Measurements from ENCODE around the gene TPCN2.

The TPCN2 gene

DNA sequence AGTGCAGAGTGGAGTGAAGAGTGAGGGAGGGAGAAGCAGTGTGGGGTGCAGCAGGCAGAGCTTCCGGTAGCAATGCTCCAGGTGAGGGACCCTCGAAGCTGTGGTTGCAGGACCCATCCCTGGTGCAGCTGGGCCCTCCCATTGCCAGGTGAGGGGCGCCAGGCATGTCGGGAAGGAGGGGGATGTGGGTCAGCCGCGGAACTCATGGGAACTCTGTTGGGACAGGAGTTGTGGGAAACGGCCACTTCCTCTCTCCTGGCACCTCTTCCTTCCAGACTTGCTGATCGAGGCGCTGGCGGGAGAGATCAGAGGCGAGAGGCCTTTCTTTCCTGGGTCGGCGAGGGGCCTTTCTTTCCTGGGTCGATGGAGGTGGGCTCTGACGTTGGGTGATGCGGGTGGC, 48.5 kb downstream of the TPCN2 start:
- DNase-seq, result no peak

- DNase-seq, result no peak
Measured at GRCh38 chr11:69099180-69099579, 50.4 kb downstream of the TPCN2 start.

DNA sequence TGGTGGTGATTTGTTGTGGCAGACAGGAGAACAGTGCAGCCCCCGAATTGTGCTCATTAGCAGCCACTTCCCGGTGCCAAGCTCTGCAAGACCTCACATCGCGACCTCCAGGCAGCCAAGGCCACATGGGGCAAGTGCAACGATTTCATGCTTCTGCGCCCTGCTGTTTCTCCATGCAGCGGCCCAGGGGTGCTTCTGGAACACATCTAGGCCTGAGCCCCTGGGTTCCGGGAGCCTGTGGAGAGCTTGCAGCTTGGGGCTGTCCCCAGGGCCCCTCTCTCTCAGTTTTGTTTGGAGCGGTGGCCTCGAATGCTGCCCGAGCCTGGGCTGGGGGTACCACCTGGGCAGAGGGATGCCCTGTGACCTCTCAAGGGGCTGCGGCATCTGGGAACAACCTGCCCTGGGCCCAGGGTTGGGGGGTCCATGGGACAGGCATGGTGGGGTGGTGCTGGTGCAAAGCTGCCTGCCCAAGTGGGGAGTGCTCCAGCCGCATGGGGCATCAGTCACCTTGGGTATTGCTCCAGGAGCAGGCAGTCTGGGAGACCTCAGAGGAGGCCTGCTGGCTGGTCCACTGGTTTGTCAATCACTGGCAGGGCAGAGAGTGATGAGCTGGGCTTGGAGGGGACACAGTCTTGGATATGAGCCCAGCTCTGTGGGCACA, 51.9 kb downstream of the TPCN2 start:
- DNase-seq, result no peak

GRCh38 chr11:69101115-69101791, 52.5 kb downstream of the TPCN2 start:
- DNase-seq, result peak; percentile 77

DNA sequence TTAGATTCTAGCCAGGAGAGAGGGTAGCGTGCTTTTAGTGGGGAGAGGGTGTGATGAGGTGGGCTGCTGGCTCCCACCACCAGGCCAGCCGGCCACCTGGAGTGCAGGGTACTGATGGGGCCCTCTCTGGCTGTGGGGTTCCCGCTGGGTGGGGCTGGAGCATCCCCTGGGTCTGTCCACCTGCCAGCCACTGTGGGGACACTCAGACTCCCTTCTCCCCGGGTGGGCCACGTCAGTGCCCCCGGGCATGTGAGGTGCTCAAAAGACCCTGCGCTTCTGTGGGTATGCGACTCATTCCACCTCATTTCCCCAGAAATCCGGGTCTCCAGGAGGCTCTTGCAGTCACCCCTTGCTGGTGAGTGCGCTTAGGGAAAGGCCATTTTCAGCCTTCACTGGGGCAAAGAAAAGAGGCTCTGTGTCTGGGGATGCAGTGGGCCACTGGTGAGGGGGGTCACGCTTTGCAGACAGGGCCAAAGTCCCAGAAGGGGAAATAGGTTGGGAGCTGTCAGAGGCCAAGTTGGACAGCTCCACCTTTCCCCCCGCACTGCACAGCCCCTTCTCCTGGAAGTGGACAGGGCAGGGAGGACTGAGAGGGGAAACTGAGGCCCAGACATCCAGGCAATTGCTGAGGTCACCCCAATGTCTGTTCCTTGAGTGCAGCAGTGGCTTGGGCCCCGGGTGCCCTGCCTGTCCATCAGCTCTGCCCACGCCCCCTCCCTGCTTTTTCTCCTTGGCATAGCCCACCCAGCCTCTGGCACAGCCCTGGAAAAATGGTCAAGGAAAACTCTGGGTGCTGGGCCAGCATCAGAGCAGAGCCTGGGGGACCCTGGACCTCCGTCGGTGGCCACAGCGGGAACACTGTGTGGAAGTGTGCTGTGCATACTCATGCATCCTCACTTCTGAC, 53.3 kb downstream of the TPCN2 start:
- no peak for DNase-seq

GRCh38 chr11:69102732-69103615, 54.2 kb downstream of the TPCN2 start:
- DNase-seq, result no peak

- no peak for DNase-seq
Measured at GRCh38 chr11:69104212-69104855, 55.6 kb downstream of the TPCN2 start.

GRCh38 chr11:69104856-69105395, 56.2 kb downstream of the TPCN2 start:
- DNase-seq, result no peak

DNA sequence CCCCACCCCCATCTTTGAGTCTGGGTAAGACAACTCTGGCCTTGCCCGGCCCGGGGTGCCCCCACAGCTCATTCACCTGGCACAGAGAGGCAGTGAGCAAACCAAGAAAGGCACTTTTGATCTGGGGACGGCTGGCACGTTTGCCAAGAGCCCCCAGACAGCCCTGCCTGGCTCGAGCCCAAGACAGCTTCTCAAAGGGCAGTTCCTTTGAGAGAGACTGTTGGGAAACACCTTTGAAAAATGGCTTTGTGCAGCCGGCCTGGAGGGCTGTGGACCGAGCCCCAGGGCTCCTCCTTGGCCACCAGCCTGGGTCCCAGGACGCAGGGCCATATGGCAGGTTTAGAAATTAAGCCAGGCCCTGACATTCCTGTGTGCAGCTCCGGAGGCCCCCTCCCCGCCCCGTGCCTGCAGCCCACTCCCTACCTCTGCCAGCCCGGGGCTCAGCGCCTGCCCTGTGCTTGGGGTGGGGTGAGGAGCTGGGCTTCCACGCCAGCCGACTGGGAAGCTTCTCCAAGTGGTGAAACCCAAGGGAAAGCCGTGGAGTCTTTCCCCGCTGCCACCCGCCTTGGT, 56.8 kb downstream of the TPCN2 start:
- no peak for DNase-seq

- DNase-seq, result no peak
Measured at GRCh38 chr11:69106031-69106811, 57.5 kb downstream of the TPCN2 start.

- no peak for DNase-seq
Measured at GRCh38 chr11:69107413-69107812, 58.7 kb downstream of the TPCN2 start.

- no peak for DNase-seq
Measured at GRCh38 chr11:69108030-69108429, 59.3 kb downstream of the TPCN2 start.

DNA sequence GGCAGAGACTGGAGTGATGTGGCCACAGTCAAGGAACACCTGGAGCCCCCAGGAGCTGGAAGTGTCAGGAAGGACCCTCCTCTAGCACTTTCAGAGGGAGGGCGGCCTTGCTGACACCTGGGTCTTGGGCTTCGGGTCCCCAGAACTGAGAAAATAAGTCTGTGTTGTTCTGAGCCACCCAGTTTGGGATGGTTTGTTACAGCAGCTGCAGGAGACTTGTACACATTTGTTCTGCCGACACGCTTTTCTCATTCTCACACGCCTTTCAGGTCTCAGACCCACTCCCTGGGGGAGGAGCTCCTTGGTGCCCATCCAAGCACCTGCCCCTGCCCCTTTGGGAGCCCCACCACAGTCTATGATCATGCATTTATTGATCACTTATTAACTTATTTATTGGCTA, 59.8 kb downstream of the TPCN2 start:
- no peak for DNase-seq

- no peak for DNase-seq
Measured at GRCh38 chr11:69109101-69109500, 60.4 kb downstream of the TPCN2 start.

DNA sequence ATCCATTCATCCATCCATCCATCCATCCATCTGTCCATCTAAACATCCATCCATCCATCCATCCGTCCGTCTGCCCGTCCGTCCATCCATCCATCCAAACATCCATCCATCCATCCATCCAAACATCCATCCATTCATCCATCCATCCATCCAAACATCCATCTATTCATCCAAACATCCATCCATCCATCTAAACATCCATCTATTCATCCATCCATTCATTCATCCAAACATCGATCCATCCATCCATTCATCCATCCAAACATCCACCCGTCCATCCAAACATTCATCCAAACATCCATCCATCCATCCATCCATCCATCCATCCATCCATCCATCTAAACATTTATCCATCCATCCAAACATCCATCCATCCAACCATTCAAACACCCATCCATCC, 61.7 kb downstream of the TPCN2 start:
- no peak for DNase-seq

- no peak for DNase-seq
Measured at GRCh38 chr11:69111624-69112542, 63.2 kb downstream of the TPCN2 start.

- DNase-seq, result no peak
Measured at GRCh38 chr11:69113226-69113625, 64.5 kb downstream of the TPCN2 start.

DNA sequence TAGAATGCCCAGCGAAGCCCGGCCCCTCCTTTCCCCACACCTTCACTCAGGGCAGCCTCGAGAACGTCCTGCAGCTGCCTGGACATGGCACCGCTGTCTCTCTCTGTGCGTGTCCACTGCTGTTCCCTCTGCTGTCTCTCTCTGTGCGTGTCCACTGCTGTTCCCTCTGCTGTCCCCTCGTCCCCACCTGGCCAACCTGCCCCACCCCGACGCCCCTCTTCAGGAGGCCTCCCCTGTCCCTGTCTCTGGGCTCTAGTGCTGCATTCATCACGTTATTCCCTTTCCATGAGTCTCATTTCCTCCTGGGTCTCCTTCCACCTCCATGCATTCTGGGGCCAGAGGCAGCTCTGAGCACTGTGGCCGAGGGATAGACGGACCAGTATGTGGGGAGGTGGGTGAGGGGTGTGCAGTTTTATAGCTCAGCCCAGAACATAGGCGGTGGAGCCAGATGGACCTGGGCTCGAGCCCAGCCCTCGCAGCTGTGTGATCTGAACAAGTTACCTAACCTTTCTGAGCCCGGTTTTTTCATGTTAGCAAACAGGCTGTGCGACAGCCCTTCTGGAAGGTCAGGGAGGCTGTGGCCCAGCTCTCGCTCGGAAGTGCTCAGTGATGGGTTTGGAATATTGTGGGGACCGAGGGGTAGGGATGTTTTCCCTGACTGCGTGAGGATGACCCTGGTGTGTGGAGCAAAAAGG, 65.1 kb downstream of the TPCN2 start:
- DNase-seq, result no peak

- no peak for DNase-seq
Measured at GRCh38 chr11:69114362-69114761, 65.6 kb downstream of the TPCN2 start.

Measured in CD4-positive, alpha-beta T cell treated with Interleukin-10 for 1 hour (primary cell).